Measurements from ENCODE around the gene LINGO1. TPM values are rescaled to one million over a fixed set of nuclear protein-coding genes. Genes with fewer than 3 reads are reported as not detected.

Gene LINGO1
- polyA plus RNA-seq, 2 of the 4 experiments (the other 2 are of a cell fraction), result 2.2 to 3.3 TPM

GRCh38 chr15:77574521-77575202 is 58.0 kb downstream of the LINGO1 start:
- ATAC-seq (no peak), DNase-seq (ENCODE audit: low read depth in 1 of 2, low spot score in 1 of 2) (no peak), FAIRE-seq (no peak)
- Histone ChIP-seq H3K4me1 (no peaks in the 10 kb centered on the region), H3K9me3 (no peaks in the 10 kb centered on the region), H3K4me3 (no peak overlapping the region), H3K27ac (no peak overlapping the region), H3K4me2 (no peak overlapping the region)
- 62% methylated on average over 6 of the region's 6 CpGs for WGBS (ENCODE audit: missing lambda C conversion rate)
- TF ChIP-seq JUN (IDR thresholded peaks at IDR 0.05), result no peak
- no peak for TF ChIP-seq FOXS1 (CRISPR knock-in tag; IDR thresholded peaks at IDR 0.05)
- TF ChIP-seq EHMT2 (IDR thresholded peaks at IDR 0.05; ENCODE audit: low read depth), result no peak
- TF ChIP-seq FOSL2 (IDR thresholded peaks at IDR 0.05), result no peak
- TF ChIP-seq FOSL2 (CRISPR knock-in tag; IDR thresholded peaks at IDR 0.05), result no peak
- no peak for TF ChIP-seq REST (IDR thresholded peaks at IDR 0.05)
- no peak for TF ChIP-seq ZFP36 (IDR thresholded peaks at IDR 0.05; ENCODE audit: borderline replicate concordance, partially characterized antibody)
- no peak for TF ChIP-seq RAD21 (conservative IDR thresholded peaks at IDR 0.05 in 1 of 2, IDR thresholded peaks at IDR 0.05 in 1 of 2)
- TF ChIP-seq TP53 (CRISPR knock-in tag; IDR thresholded peaks at IDR 0.05), result no peak
- TF ChIP-seq RARB (CRISPR knock-in tag; IDR thresholded peaks at IDR 0.05), result no peak
- no peak for TF ChIP-seq MAX (IDR thresholded peaks at IDR 0.05)
- TF ChIP-seq HOXB13 (CRISPR knock-in tag; IDR thresholded peaks at IDR 0.05; ENCODE audit: low read depth), result no peak
- TF ChIP-seq MAFK (IDR thresholded peaks at IDR 0.05; ENCODE audit: partially characterized antibody), result no peak
- TF ChIP-seq ZC3H11A (IDR thresholded peaks at IDR 0.05), result no peak
- no peak for TF ChIP-seq E2F6 (IDR thresholded peaks at IDR 0.05; ENCODE audit: borderline replicate concordance, low read depth)
- no peak for TF ChIP-seq POLR2A (IDR thresholded peaks at IDR 0.05; ENCODE audit: low read length)
- POLR2A ChIA-PET, result no interaction called here
- CTCF ChIA-PET, result interaction anchor here (1.4 to 11.4 kb wide), 3 partner anchors 9 to 59 kb away, joined by 4 to 70 read pairs (median 7); partner anchors contain the start of gene LINGO1

GRCh38 chr15:77573802-77574201 is 58.9 kb downstream of the LINGO1 start:
- no peaks in the 10 kb centered on the region for H3K9me3 ChIP-seq
- WGBS (ENCODE audit: missing lambda C conversion rate), result 49% methylated on average over 4 of the region's 4 CpGs
- ChIA-PET POLR2A (no interaction called here), CTCF (interaction anchor here (2.0 to 11.4 kb wide), 2 partner anchors 29 to 59 kb away, joined by 7 to 70 read pairs; partner anchors contain the start of gene LINGO1)
- no peak for FAIRE-seq
- no peak for DNase-seq (ENCODE audit: low read depth in 1 of 2, low spot score in 1 of 2)
- no peaks in the 10 kb centered on the region for H3K4me1 ChIP-seq
- no peak overlapping the region for H3K4me3 ChIP-seq
- ATAC-seq, result no peak
- no peak overlapping the region for H3K27ac ChIP-seq
- no peak overlapping the region for H3K4me2 ChIP-seq
- TF ChIP-seq RCOR1 (IDR thresholded peaks at IDR 0.05; ENCODE audit: low read depth, low read length), result no peak
- TF ChIP-seq KDM5A (IDR thresholded peaks at IDR 0.05), result no peak
- TF ChIP-seq POLR2A (IDR thresholded peaks at IDR 0.05; ENCODE audit: low read length), result no peak
- TF ChIP-seq GATA3 (IDR thresholded peaks at IDR 0.05; ENCODE audit: borderline replicate concordance), result no peak
- no peak for TF ChIP-seq REST (IDR thresholded peaks at IDR 0.05)
- TF ChIP-seq RNF2 (IDR thresholded peaks at IDR 0.05; ENCODE audit: borderline replicate concordance, low read depth), result no peak
- TF ChIP-seq SREBF2 (IDR thresholded peaks at IDR 0.05), result no peak
- no peak for TF ChIP-seq ESRRA (IDR thresholded peaks at IDR 0.05; ENCODE audit: borderline replicate concordance, low read length)
- no peak for TF ChIP-seq PHF8 (IDR thresholded peaks at IDR 0.05; ENCODE audit: borderline replicate concordance, low read depth)
- TF ChIP-seq HOXB5 (CRISPR knock-in tag; IDR thresholded peaks at IDR 0.05), result no peak
- TF ChIP-seq HOXA7 (CRISPR knock-in tag; IDR thresholded peaks at IDR 0.05), result no peak
- no peak for TF ChIP-seq ZSCAN20 (CRISPR knock-in tag; IDR thresholded peaks at IDR 0.05)
- no peak for TF ChIP-seq CEBPB (IDR thresholded peaks at IDR 0.05)
- TF ChIP-seq HEYL (CRISPR knock-in tag; IDR thresholded peaks at IDR 0.05), result no peak
- TF ChIP-seq HES2 (IDR thresholded peaks at IDR 0.05), result no peak
